GM23248 (cell line): Measurements from ENCODE around the gene TBC1D8. TPM values are rescaled to one million over a fixed set of nuclear protein-coding genes. Genes with fewer than 3 reads are reported as not detected.

Experiments
- DNase-seq: peaks from one replicate; pipeline ENCODE4 v3.0.0-alpha.2; 2015
- H2AFZ ChIP-seq: fragments of 200-600 bp; sonication (generic); 2 replicates; pipeline ENCODE4 v1.6.1; 2016; ENCODE audit warnings: antibody characterized with exemption
- H3F3A ChIP-seq: fragments of 200-600 bp; sonication (generic); 2 replicates; pipeline ENCODE4 v1.6.1; 2016; ENCODE audit warnings: mild to moderate bottlenecking, antibody characterized with exemption, mixed run types; ENCODE audit not compliant: insufficient read depth
- H3K27ac ChIP-seq: fragments of 200-600 bp; sonication (generic); 2 replicates; pipeline ENCODE4 v1.5.1; 2016; ENCODE audit warnings: mild to moderate bottlenecking
- H3K27me3 ChIP-seq: fragments of 200-600 bp; sonication (generic); replicated peaks from 2 replicates; pipeline ENCODE4 v1.6.1; 2016; ENCODE audit warnings: mild to moderate bottlenecking; ENCODE audit not compliant: insufficient read depth
- H3K36me3 ChIP-seq: fragments of 200-600 bp; sonication (generic); 2 replicates; pipeline ENCODE4 v1.6.1; 2016; ENCODE audit warnings: low read depth, mild to moderate bottlenecking
- H3K4me1 ChIP-seq: fragments of 200-600 bp; sonication (generic); 2 replicates; pipeline ENCODE4 v1.6.1; 2016; ENCODE audit warnings: mild to moderate bottlenecking; ENCODE audit not compliant: insufficient read depth
- H3K4me2 ChIP-seq: fragments of 200-600 bp; sonication (generic); one replicate; pipeline ENCODE4 v1.6.1; 2016; ENCODE audit warnings: mild to moderate bottlenecking; ENCODE audit not compliant: unreplicated experiment
- H3K4me3 ChIP-seq: fragments of 200-600 bp; sonication (generic); 2 replicates; pipeline ENCODE4 v1.5.1; 2016; ENCODE audit warnings: mild to moderate bottlenecking
- H3K79me2 ChIP-seq: fragments of 200-600 bp; sonication (generic); 2 replicates; pipeline ENCODE4 v1.6.1; 2016; ENCODE audit warnings: mild to moderate bottlenecking; ENCODE audit not compliant: insufficient read depth
- H3K9ac ChIP-seq: fragments of 200-600 bp; sonication (generic); 2 replicates; pipeline ENCODE4 v1.6.1; 2016; ENCODE audit warnings: mild to moderate bottlenecking
- H3K9me2 ChIP-seq: fragments of 200-600 bp; sonication (generic); 2 replicates; pipeline ENCODE4 v1.6.1; 2016; ENCODE audit warnings: mixed run types, mild to moderate bottlenecking, moderate library complexity; ENCODE audit not compliant: insufficient read depth
- H3K9me3 ChIP-seq: fragments of 200-600 bp; sonication (generic); one replicate; pipeline ENCODE4 v1.6.1; 2017; ENCODE audit warnings: low read depth
- H4K20me1 ChIP-seq: fragments of 200-600 bp; sonication (generic); 2 replicates; pipeline ENCODE4 v1.6.0; 2016; ENCODE audit not compliant: insufficient read depth
- EZH2 ChIP-seq: fragments of 200-600 bp; sonication (generic); IDR thresholded peaks from 2 replicates; pipeline ENCODE4 v1.6.1; 2018; ENCODE audit warnings: antibody characterized with exemption, mild to moderate bottlenecking; ENCODE audit not compliant: insufficient read depth, poor library complexity, severe bottlenecking
- EZH2phosphoT487 ChIP-seq: fragments of 200-600 bp; sonication (generic); IDR thresholded peaks from 2 replicates; pipeline ENCODE4 v1.6.1; 2018; ENCODE audit warnings: antibody characterized with exemption, moderate library complexity, mild to moderate bottlenecking, low read depth; ENCODE audit not compliant: insufficient read depth
- WGBS, 2 experiments: methylation state at CpG; one replicate each; pipeline ENCODE4 v1.1.6; 2015 to 2017; ENCODE audit warnings: low lambda C conversion rate in 2 of 2, low coverage in 1 of 2; ENCODE audit errors: missing lambda C conversion rate in 2 of 2; 5-methylcytosine and 5-hydroxymethylcytosine counted together
- in situ Hi-C: fragments of 300-500 bp; cut with MboI; formaldehyde crosslinking; loops from 2 replicates; pipeline ENCODE4 v1.15.0; 2020
- polyA plus RNA-seq: library from polyadenylated mRNA; unstranded; fragments of >200 nt; fragmentation: Nextera tagmentation; extraction: Ambion mirVana; gene quantifications from 2 replicates; pipeline ENCODE4 v1.2.1, GENCODE V29; 2016
- total RNA-seq: library from RNA; depleted of rRNA; stranded (reverse); fragments of >200 nt; shearing (Covaris generic); gene quantifications from 2 replicates; pipeline ENCODE4 v1.2.3, GENCODE V29; 2014

The TBC1D8 gene
- total and polyA plus RNA-seq, 2 experiments from 2014 or later = 2.5 to 2.6 TPM

DNA sequence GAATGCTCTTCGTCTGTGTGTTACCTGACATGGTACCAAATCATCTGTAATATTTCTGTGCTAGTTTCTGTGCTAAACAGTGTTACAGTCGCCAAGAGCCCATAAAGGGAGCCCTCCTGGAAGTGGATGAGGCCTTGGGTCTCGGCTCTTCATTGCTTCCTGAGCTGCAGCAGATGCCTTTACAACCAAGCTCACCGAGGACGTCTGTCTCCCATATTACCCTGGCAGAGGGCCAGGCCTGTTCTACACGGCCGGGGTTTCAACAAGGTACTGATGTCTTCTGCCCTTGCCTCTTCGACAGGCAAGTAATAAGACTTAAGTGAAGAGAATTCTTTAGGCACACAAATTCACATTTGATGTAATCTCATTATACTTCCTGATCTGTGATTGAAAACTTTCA, 132.2 kb downstream of the TBC1D8 start:
- H3K36me3 ChIP-seq = peaks cover 8% of the 10 kb centered on the region; the same call in 1 of the 2 replicates
- no peaks in the 10 kb centered on the region for H3K27me3 ChIP-seq
- no peak overlapping the region for H3K27ac ChIP-seq
- no peaks in the 10 kb centered on the region for H4K20me1 ChIP-seq
- H3K9me2 ChIP-seq = no peaks in the 10 kb centered on the region
- no peak overlapping the region for H3K4me2 ChIP-seq
- DNase-seq = no peak
- in situ Hi-C loops = no loop called here
- 52 to 54% methylated on average over 8 of the region's 8 CpGs for WGBS, 2 experiments
- H3K4me1 ChIP-seq = no peaks in the 10 kb centered on the region
- no peak for TF ChIP-seq EZH2phosphoT487
- no peak for TF ChIP-seq EZH2
- H3K9ac ChIP-seq = no peak overlapping the region
- H3F3A ChIP-seq = 0 out of 2 replicates have a peak, but pooled peaks cover 7% of the 10 kb centered on the region
- no peaks in the 10 kb centered on the region for H3K79me2 ChIP-seq
- H3K4me3 ChIP-seq = no peak overlapping the region
- no peak overlapping the region for H2AFZ ChIP-seq
- no peaks in the 10 kb centered on the region for H3K9me3 ChIP-seq

- DNase-seq = no peak
- H3K9ac ChIP-seq = no peak overlapping the region
- no peaks in the 10 kb centered on the region for H3K9me2 ChIP-seq
- no peak overlapping the region for H3K4me2 ChIP-seq
- no peak overlapping the region for H2AFZ ChIP-seq
- 68 to 70% methylated on average over 3 of the region's 3 CpGs for WGBS, 2 experiments
- H3K9me3 ChIP-seq = no peaks in the 10 kb centered on the region
- no peak overlapping the region for H3K27ac ChIP-seq
- TF ChIP-seq EZH2 = no peak
- no peak for TF ChIP-seq EZH2phosphoT487
- H3K79me2 ChIP-seq = 0 out of 2 replicates have a peak, but pooled peaks cover 7% of the 10 kb centered on the region
- peaks cover 15% of the 10 kb centered on the region for H3K36me3 ChIP-seq
- in situ Hi-C loops = no loop called here
- no peaks in the 10 kb centered on the region for H3K4me1 ChIP-seq
- no peaks in the 10 kb centered on the region for H3K27me3 ChIP-seq
- H3K4me3 ChIP-seq = no peak overlapping the region
- H3F3A ChIP-seq = peaks cover 9% of the 10 kb centered on the region
- H4K20me1 ChIP-seq = no peaks in the 10 kb centered on the region
Measured at GRCh38 chr2:101017371-101017770, 133.8 kb downstream of the TBC1D8 start.

DNA sequence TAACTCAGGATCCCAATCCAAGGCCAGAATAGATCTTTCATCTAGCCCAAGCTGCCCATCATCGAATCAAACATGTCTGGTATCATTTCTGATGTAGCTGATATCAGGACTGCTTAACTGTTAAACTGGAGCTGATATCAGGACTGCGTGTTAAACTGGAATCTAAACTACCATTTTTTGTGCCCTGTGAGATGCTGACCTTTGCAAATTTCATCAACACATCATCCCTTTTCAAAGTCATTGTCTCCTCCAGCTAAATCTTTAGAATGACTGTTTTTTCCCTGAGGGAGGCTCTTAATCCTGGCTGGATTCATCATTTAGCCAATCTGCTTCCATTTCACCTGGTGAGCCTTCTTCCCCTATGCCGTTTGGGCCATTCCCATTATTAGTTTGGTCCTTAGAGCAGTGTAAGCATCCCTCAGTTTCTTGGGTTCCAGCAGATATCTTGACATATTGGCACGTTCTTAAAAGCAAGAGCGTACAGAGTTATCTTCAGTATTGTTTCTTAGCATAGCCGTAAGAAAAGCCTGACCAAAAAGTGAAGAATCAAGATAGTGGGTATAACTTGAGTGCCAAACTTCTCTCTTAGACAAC, 136.8 kb downstream of the TBC1D8 start:
- Histone ChIP-seq H2AFZ (no peak overlapping the region), H3K9me2 (no peaks in the 10 kb centered on the region), H3K9ac (no peak overlapping the region), H4K20me1 (no peaks in the 10 kb centered on the region), H3K79me2 (0 out of 2 replicates have a peak, but pooled peaks cover 7% of the 10 kb centered on the region), H3K36me3 (peaks cover 16% of the 10 kb centered on the region), H3K4me1 (no peaks in the 10 kb centered on the region), H3K27ac (no peak overlapping the region), H3F3A (peaks cover 36% of the 10 kb centered on the region), H3K9me3 (no peaks in the 10 kb centered on the region), H3K27me3 (no peaks in the 10 kb centered on the region), H3K4me2 (no peak overlapping the region), H3K4me3 (no peak overlapping the region)
- DNase-seq = no peak
- in situ Hi-C loops = no loop called here
- WGBS, 2 experiments = 91 to 94% methylated on average over 6 of the region's 6 CpGs
- no peak for TF ChIP-seq EZH2
- no peak for TF ChIP-seq EZH2phosphoT487

DNA sequence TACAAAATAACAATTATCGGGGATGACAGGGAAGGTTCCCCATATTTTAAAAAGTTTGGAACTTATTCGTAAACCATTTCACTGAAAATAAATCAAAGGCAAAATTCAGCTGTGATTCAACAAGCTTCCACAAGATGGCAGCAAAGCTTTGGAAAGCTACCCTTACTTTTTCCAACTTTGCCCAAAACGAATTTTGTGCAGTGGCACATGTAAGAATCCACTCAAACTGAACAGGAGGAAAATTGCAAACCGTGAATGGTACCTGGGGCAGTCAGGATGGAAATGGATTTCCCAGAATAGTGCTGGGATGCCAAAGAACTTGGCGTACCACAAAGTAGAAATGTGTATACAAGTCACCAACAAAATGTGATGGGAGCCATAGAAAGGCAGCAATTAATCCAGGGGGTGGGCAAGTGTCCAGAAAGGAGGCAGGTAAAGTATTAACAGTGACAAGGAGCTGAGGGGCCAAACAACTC, 138.4 kb downstream of the TBC1D8 start:
- TF ChIP-seq EZH2 (no peak), EZH2phosphoT487 (no peak)
- Histone ChIP-seq H3K4me1 (no peaks in the 10 kb centered on the region), H3K9me3 (no peaks in the 10 kb centered on the region), H3K27ac (no peak overlapping the region), H3K36me3 (peaks cover 17% of the 10 kb centered on the region), H2AFZ (no peak overlapping the region), H4K20me1 (no peaks in the 10 kb centered on the region), H3K9me2 (no peaks in the 10 kb centered on the region), H3K79me2 (peaks cover 11% of the 10 kb centered on the region; the same call in 1 of the 2 replicates), H3K4me3 (no peak overlapping the region), H3K27me3 (no peaks in the 10 kb centered on the region), H3F3A (peaks cover 49% of the 10 kb centered on the region), H3K4me2 (no peak overlapping the region), H3K9ac (no peak overlapping the region)
- in situ Hi-C loops = no loop called here
- peak; percentile 63 for DNase-seq
- 42 to 43% methylated on average over 5 of the region's 5 CpGs for WGBS, 2 experiments
